ENCODE measurements around the gene GK. TPM values are rescaled to one million over a fixed set of nuclear protein-coding genes. Genes with fewer than 3 reads are reported as not detected.
A peak's percentile ranks its signal among the peaks of the same experiment; 100 is the strongest.

GK gene
- total RNA-seq, 4 donors from 2014 or later = 6.9 to 31.3 (median 10.6) TPM

GRCh38 chrX:30654989-30655607 lies 1.9 kb downstream of the GK start:
- Histone ChIP-seq H3K9me3 (no peaks in the 10 kb centered on the region), H3K27me3 (no peaks in the 10 kb centered on the region), H3K4me1 (peaks cover 5 to 38% (median 6%) of the 10 kb centered on the region in 3 donors), H3K36me3 (no peaks in the 10 kb centered on the region), H3K4me3 (no peak overlapping the region), H3K27ac (peak overlapping the region in 1 of 4 donors; percentile 9)
- no peak for DNase-seq
- intact Hi-C loops (cut with DNase I) = no loop called here
- WGBS, 2 donors = 33 to 42% methylated on average over 2 of the region's 2 CpGs
- TF ChIP-seq POLR2A (IDR thresholded peaks at IDR 0.05) (no peak), CTCF (IDR thresholded peaks at IDR 0.05) (no peak)

GRCh38 chrX:30655991-30656390 lies 2.8 kb downstream of the GK start:
- Histone ChIP-seq H3K4me3 (no peak overlapping the region), H3K36me3 (no peaks in the 10 kb centered on the region), H3K27me3 (no peaks in the 10 kb centered on the region), H3K4me1 (peaks cover 5 to 38% (median 6%) of the 10 kb centered on the region in 3 donors), H3K27ac (no peak overlapping the region), H3K9me3 (no peaks in the 10 kb centered on the region)
- TF ChIP-seq CTCF (IDR thresholded peaks at IDR 0.05) (no peak), POLR2A (IDR thresholded peaks at IDR 0.05) (no peak)
- WGBS, 2 donors = 51 to 63% methylated on average over 3 of the region's 3 CpGs
- intact Hi-C loops (cut with DNase I) = no loop called here
- DNase-seq = no peak

- DNase-seq = no peak
These were observed 4.3 kb downstream of the GK start for GRCh38 chrX:30657196-30658161.

GRCh38 chrX:30659421-30659820 lies 6.2 kb downstream of the GK start:
- no peak for DNase-seq
- 69 to 82% methylated on average over 2 of the region's 2 CpGs for WGBS, 2 donors
- Histone ChIP-seq H3K27ac (no peak overlapping the region), H3K27me3 (no peaks in the 10 kb centered on the region), H3K4me1 (peaks cover 5 to 30% (median 6%) of the 10 kb centered on the region in 3 donors), H3K9me3 (no peaks in the 10 kb centered on the region), H3K4me3 (no peak overlapping the region), H3K36me3 (no peaks in the 10 kb centered on the region)
- intact Hi-C loops (cut with DNase I) = no loop called here
- no peak for TF ChIP-seq POLR2A (IDR thresholded peaks at IDR 0.05)
- TF ChIP-seq CTCF (IDR thresholded peaks at IDR 0.05) = no peak

More at GRCh38 chrX:30657196-30658161, 4.3 kb downstream of the GK start:
- Histone ChIP-seq H3K4me3 (no peak overlapping the region), H3K9me3 (no peaks in the 10 kb centered on the region), H3K27me3 (no peaks in the 10 kb centered on the region), H3K36me3 (no peaks in the 10 kb centered on the region), H3K27ac (peak overlapping the region; percentile 29 to 68 (median 41)), H3K4me1 (peaks cover 5 to 38% (median 6%) of the 10 kb centered on the region in 3 donors)
- WGBS, 2 donors = 46 to 60% methylated on average over 5 of the region's 5 CpGs
- intact Hi-C loops (cut with DNase I) = no loop called here
- TF ChIP-seq POLR2A (IDR thresholded peaks at IDR 0.05) = no peak
- TF ChIP-seq CTCF (IDR thresholded peaks at IDR 0.05) = no peak

- no peak for DNase-seq
- WGBS, 2 donors = 93 to 100% methylated on average over 5 of the region's 6 CpGs
- intact Hi-C loops (cut with DNase I) = no loop called here
These were observed 8.0 kb downstream of the GK start for GRCh38 chrX:30661228-30661627.

More at GRCh38 chrX:30661228-30661627, 8.0 kb downstream of the GK start:
- TF ChIP-seq CTCF (IDR thresholded peaks at IDR 0.05) (no peak), POLR2A (IDR thresholded peaks at IDR 0.05) (no peak)
- H3K27ac ChIP-seq = no peak overlapping the region
- H3K4me3 ChIP-seq = no peak overlapping the region
- no peaks in the 10 kb centered on the region for H3K9me3 ChIP-seq
- no peaks in the 10 kb centered on the region for H3K27me3 ChIP-seq
- H3K36me3 ChIP-seq = no peaks in the 10 kb centered on the region
- H3K4me1 ChIP-seq = peaks cover 2 to 15% (median 6%) of the 10 kb centered on the region in 3 donors
